ENCODE results near the gene ERN1. TPM values are rescaled to one million over a fixed set of nuclear protein-coding genes. Genes with fewer than 3 reads are reported as not detected.

The ERN1 gene
- polyA plus RNA-seq, 1 experiment = 8.6 TPM

GRCh38 chr17:64004218-64004770 lies 125.7 kb downstream of the ERN1 start:
- Histone ChIP-seq H3K36me3 (ENCODE audit: control insufficient read depth, insufficient read depth, low read length) (no peaks in the 10 kb centered on the region), H3K4me3 (ENCODE audit: low read depth, low read length) (no peak overlapping the region), H3K27me3 (ENCODE audit: control insufficient read depth, insufficient read depth, low read length) (no peaks in the 10 kb centered on the region)
- no peak for TF ChIP-seq CTCF (IDR thresholded peaks at IDR 0.05; ENCODE audit: insufficient read depth, low read depth, low read length)
- POLR2A ChIA-PET = no interaction called here
- CTCF ChIA-PET = interaction anchor here (1.2 to 6.4 kb wide), 4 partner anchors 22 to 115 kb away, joined by 3 to 30 read pairs (median 12); partner anchors contain the start of gene GH1
- no peak for DNase-seq (ENCODE audit: low read depth)

- Histone ChIP-seq H3K27me3 (ENCODE audit: control insufficient read depth, insufficient read depth, low read length) (no peaks in the 10 kb centered on the region), H3K36me3 (ENCODE audit: control insufficient read depth, insufficient read depth, low read length) (no peaks in the 10 kb centered on the region), H3K4me3 (ENCODE audit: low read depth, low read length) (no peak overlapping the region)
- ChIA-PET CTCF (interaction anchor here (0.6 to 6.4 kb wide), 2 partner anchors 22 to 58 kb away, joined by 3 to 30 read pairs; no protein-coding TSS in a partner anchor), POLR2A (no interaction called here)
- DNase-seq (ENCODE audit: low read depth) = no peak
- no peak for TF ChIP-seq CTCF (IDR thresholded peaks at IDR 0.05; ENCODE audit: insufficient read depth, low read depth, low read length)
Observed at GRCh38 chr17:64003526-64004121, 126.3 kb downstream of the ERN1 start.

GRCh38 chr17:64002658-64003525 lies 127.1 kb downstream of the ERN1 start:
- no peak for TF ChIP-seq CTCF (IDR thresholded peaks at IDR 0.05; ENCODE audit: insufficient read depth, low read depth, low read length)
- Histone ChIP-seq H3K36me3 (ENCODE audit: control insufficient read depth, insufficient read depth, low read length) (no peaks in the 10 kb centered on the region), H3K27me3 (ENCODE audit: control insufficient read depth, insufficient read depth, low read length) (peaks cover under 1% of the 10 kb centered on the region), H3K4me3 (ENCODE audit: low read depth, low read length) (no peak overlapping the region)
- no peak for DNase-seq (ENCODE audit: low read depth)
- ChIA-PET CTCF (interaction anchor here (0.6 to 2.3 kb wide), 3 partner anchors 12 to 83 kb away, joined by 3 to 6 read pairs (median 5); no protein-coding TSS in a partner anchor), POLR2A (no interaction called here)

GRCh38 chr17:64001763-64002529 lies 128.0 kb downstream of the ERN1 start:
- H3K36me3 ChIP-seq (ENCODE audit: control insufficient read depth, insufficient read depth, low read length) = no peaks in the 10 kb centered on the region
- no peak for DNase-seq (ENCODE audit: low read depth)
- no peak for TF ChIP-seq CTCF (IDR thresholded peaks at IDR 0.05; ENCODE audit: insufficient read depth, low read depth, low read length)
- H3K4me3 ChIP-seq (ENCODE audit: low read depth, low read length) = no peak overlapping the region
- peaks cover 6% of the 10 kb centered on the region for H3K27me3 ChIP-seq (ENCODE audit: control insufficient read depth, insufficient read depth, low read length)
- ChIA-PET POLR2A (no interaction called here), CTCF (interaction anchor here (0.6 to 2.3 kb wide), 5 partner anchors 11 to 387 kb away, joined by 3 to 6 read pairs (median 3); no protein-coding TSS in a partner anchor)
